ENCODE measurements around the gene DALRD3.

GRCh38 chr3:48979451-48979850 lies 38.9 kb downstream of the DALRD3 start:
- TF ChIP-seq, protein P1, sequence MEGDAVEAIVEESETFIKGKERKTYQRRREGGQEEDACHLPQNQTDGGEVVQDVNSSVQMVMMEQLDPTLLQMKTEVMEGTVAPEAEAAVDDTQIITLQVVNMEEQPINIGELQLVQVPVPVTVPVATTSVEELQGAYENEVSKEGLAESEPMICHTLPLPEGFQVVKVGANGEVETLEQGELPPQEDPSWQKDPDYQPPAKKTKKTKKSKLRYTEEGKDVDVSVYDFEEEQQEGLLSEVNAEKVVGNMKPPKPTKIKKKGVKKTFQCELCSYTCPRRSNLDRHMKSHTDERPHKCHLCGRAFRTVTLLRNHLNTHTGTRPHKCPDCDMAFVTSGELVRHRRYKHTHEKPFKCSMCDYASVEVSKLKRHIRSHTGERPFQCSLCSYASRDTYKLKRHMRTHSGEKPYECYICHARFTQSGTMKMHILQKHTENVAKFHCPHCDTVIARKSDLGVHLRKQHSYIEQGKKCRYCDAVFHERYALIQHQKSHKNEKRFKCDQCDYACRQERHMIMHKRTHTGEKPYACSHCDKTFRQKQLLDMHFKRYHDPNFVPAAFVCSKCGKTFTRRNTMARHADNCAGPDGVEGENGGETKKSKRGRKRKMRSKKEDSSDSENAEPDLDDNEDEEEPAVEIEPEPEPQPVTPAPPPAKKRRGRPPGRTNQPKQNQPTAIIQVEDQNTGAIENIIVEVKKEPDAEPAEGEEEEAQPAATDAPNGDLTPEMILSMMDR (IDR thresholded peaks at IDR 0.05): no peak
- TF ChIP-seq POLR2A (IDR thresholded peaks at IDR 0.05) (no peak), POLR2AphosphoS5 (IDR thresholded peaks at IDR 0.05) (no peak)

Data from prostate gland (tissue), 2 donors.